HG03432 (cell line): ENCODE data around the gene OR4F17.
"Not testable (repeated sequence)": the region's sequence is repeated elsewhere in the genome, so short reads cannot be mapped to it uniquely, and the experiment has no call there.

Experiments used
- ATAC-seq: cut with Tn5 transposase; IDR thresholded peaks from one replicate; pipeline ENCODE4 v1.9.1; 2021; ENCODE audit warnings: mild to moderate bottlenecking, moderate library complexity; ENCODE audit not compliant: unreplicated experiment

OR4F17 gene

GRCh38 chr19:106804-107203 is at the start of gene OR4F17:
Gene OR4F17 (plus strand): TSS chr19:107104. CDS start chr19:110679, 3,575 bp downstream.
- ATAC-seq, result not testable (repeated sequence)

- not testable (repeated sequence) for ATAC-seq
Observed at GRCh38 chr19:70793-71192, 36.1 kb upstream of the OR4F17 start.

- not testable (repeated sequence) for ATAC-seq
Observed at GRCh38 chr19:82864-83263, 24.0 kb upstream of the OR4F17 start.

GRCh38 chr19:83626-84025 is 23.3 kb upstream of the OR4F17 start:
- ATAC-seq, result not testable (repeated sequence)

GRCh38 chr19:90678-91077 is 16.2 kb upstream of the OR4F17 start:
- not testable (repeated sequence) for ATAC-seq

GRCh38 chr19:94794-95193 is 12.1 kb upstream of the OR4F17 start:
- not testable (repeated sequence) for ATAC-seq

- ATAC-seq, result not testable (repeated sequence)
Observed at GRCh38 chr19:97647-98046, 9.3 kb upstream of the OR4F17 start.

GRCh38 chr19:120443-121140 is 13.7 kb downstream of the OR4F17 start:
- ATAC-seq, result not testable (repeated sequence)
